ENCODE results near the gene TCF12.

The TCF12 gene

GRCh38 chr15:56920367-56920627 is 1.9 kb downstream of the TCF12 start:
- TF ChIP-seq CTCF (IDR thresholded peaks at IDR 0.05; ENCODE audit: low read length, missing control alignments): no peak
- peak overlapping the region; percentile 75 for H3K4me3 ChIP-seq (replicated peaks; ENCODE audit: low read depth, low read length)
- DNase-seq (ENCODE audit: low read depth): peak; percentile 12

- H3K4me3 ChIP-seq (replicated peaks; ENCODE audit: low read depth, low read length): no peak overlapping the region
- TF ChIP-seq CTCF (IDR thresholded peaks at IDR 0.05; ENCODE audit: low read length, missing control alignments): no peak
- DNase-seq (ENCODE audit: low read depth): no peak
Observed at GRCh38 chr15:56923174-56923591, 4.7 kb downstream of the TCF12 start.

GRCh38 chr15:56927816-56928215 is 9.4 kb downstream of the TCF12 start:
- TF ChIP-seq CTCF (IDR thresholded peaks at IDR 0.05; ENCODE audit: low read length, missing control alignments): no peak
- DNase-seq (ENCODE audit: low read depth): peak; percentile 27
- no peak overlapping the region for H3K4me3 ChIP-seq (replicated peaks; ENCODE audit: low read depth, low read length)

- no peak overlapping the region for H3K4me3 ChIP-seq (replicated peaks; ENCODE audit: low read depth, low read length)
- no peak for TF ChIP-seq CTCF (IDR thresholded peaks at IDR 0.05; ENCODE audit: low read length, missing control alignments)
- DNase-seq (ENCODE audit: low read depth): peak; percentile 29
Observed at GRCh38 chr15:56929399-56929798, 11.0 kb downstream of the TCF12 start.

GRCh38 chr15:56929933-56930332 is 11.5 kb downstream of the TCF12 start:
- no peak for TF ChIP-seq CTCF (IDR thresholded peaks at IDR 0.05; ENCODE audit: low read length, missing control alignments)
- H3K4me3 ChIP-seq (replicated peaks; ENCODE audit: low read depth, low read length): no peak overlapping the region
- no peak for DNase-seq (ENCODE audit: low read depth)

- TF ChIP-seq CTCF (IDR thresholded peaks at IDR 0.05; ENCODE audit: low read length, missing control alignments): no peak
- DNase-seq (ENCODE audit: low read depth): no peak
- no peak overlapping the region for H3K4me3 ChIP-seq (replicated peaks; ENCODE audit: low read depth, low read length)
Observed at GRCh38 chr15:56930669-56931313, 12.3 kb downstream of the TCF12 start.
